H1 (cell line): ENCODE measurements around the gene CST4. TPM values are rescaled to one million over a fixed set of nuclear protein-coding genes. Genes with fewer than 3 reads are reported as not detected.

Experiments used
- CTCF ChIA-PET: fragments of 300-600 bp; sonication (Branson Sonifier 250); formaldehyde crosslinking; loops from one replicate; lab custom pipeline; 2021; ENCODE audit not compliant: partially characterized antibody; lab: Charles Lee
- POLR2A ChIA-PET: fragments of 300-600 bp; sonication (Branson Sonifier 250); formaldehyde crosslinking; loops from one replicate; lab custom pipeline; 2021; ENCODE audit warnings: inconsistent platforms; ENCODE audit not compliant: partially characterized antibody; lab: Charles Lee
- DNase-seq, 2 experiments: peaks; one replicate each; pipeline versions ENCODE4 v3.0.0 to v3.0.0-alpha.2; 2010 to 2022; ENCODE audit warnings: low spot score in 2 of 2, low read depth in 1 of 2, mixed read lengths in 1 of 2
- FAIRE-seq: peaks from 2 replicates; lab custom pipeline; 2011; peaks lifted over from hg19 to GRCh38; lab: Jason Lieb, UNC
- H2AFZ ChIP-seq: 2 replicates; pipeline ENCODE4 v1.8.1; 2012; ENCODE audit warnings: low read length, inconsistent platforms
- H2AK5ac ChIP-seq: 2 replicates; pipeline ENCODE4 v1.6.1; 2013; ENCODE audit warnings: low read depth, low read length
- H2BK120ac ChIP-seq: replicated peaks from 2 replicates; pipeline ENCODE3; 2013; ENCODE audit warnings: low read depth, low read length, inconsistent platforms
- H2BK12ac ChIP-seq: 2 replicates; pipeline ENCODE4 v1.6.1; 2013; ENCODE audit warnings: low read depth, low read length
- H2BK15ac ChIP-seq: 2 replicates; pipeline ENCODE4 v1.6.1; 2013; ENCODE audit warnings: low read length
- H2BK20ac ChIP-seq: 2 replicates; pipeline ENCODE4 v1.6.1; 2013; ENCODE audit warnings: low read length
- H2BK5ac ChIP-seq: 2 replicates; pipeline ENCODE4 v1.6.1; 2013; ENCODE audit warnings: low read depth, low read length
- H3K14ac ChIP-seq: 2 replicates; pipeline ENCODE4 v1.6.1; 2013; ENCODE audit warnings: inconsistent platforms; ENCODE audit not compliant: insufficient read length
- H3K18ac ChIP-seq: 2 replicates; pipeline ENCODE4 v1.6.1; 2013; ENCODE audit warnings: low read length; ENCODE audit errors: extremely low read depth
- H3K23ac ChIP-seq: 2 replicates; pipeline ENCODE4 v1.6.1; 2013; ENCODE audit warnings: inconsistent platforms; ENCODE audit not compliant: insufficient read length
- H3K23me2 ChIP-seq: 2 replicates; pipeline ENCODE4 v1.6.1; 2013; ENCODE audit warnings: low read depth, low read length
- H3K27ac ChIP-seq: 2 replicates; pipeline ENCODE4 v1.6.1; 2011; ENCODE audit warnings: low read depth, low read length, inconsistent platforms
- H3K27me3 ChIP-seq, 4 experiments: replicated peaks in 1 of 4; 1 replicate in 1 of 4; 2 replicates in 3 of 4; pipeline versions ENCODE4 v1.6.1 to v1.8.1; 2011 to 2013; ENCODE audit warnings: low read length in 3 of 4, mild to moderate bottlenecking in 3 of 4, inconsistent platforms in 2 of 4, mixed read lengths in 2 of 4, moderate library complexity in 1 of 4; ENCODE audit not compliant: control insufficient read depth in 3 of 4, insufficient read depth in 3 of 4; ENCODE audit errors: extremely low read depth in 1 of 4
- H3K36me3 ChIP-seq, 4 experiments: 2 replicates each; pipeline versions ENCODE4 v1.6.1 to v1.8.1; 2011 to 2013; ENCODE audit warnings: mild to moderate bottlenecking in 4 of 4, low read length in 3 of 4, moderate library complexity in 2 of 4, control low read depth in 1 of 4, inconsistent platforms in 1 of 4; ENCODE audit not compliant: insufficient read depth in 4 of 4, control insufficient read depth in 2 of 4
- H3K4ac ChIP-seq: replicated peaks from 2 replicates; pipeline ENCODE3; 2013; ENCODE audit warnings: low read length, low read depth, mixed read lengths, inconsistent platforms; ENCODE audit not compliant: insufficient read length
- H3K4me1 ChIP-seq, 4 experiments: replicated peaks in 1 of 4; 1 replicate in 1 of 4; 2 replicates in 3 of 4; pipeline versions ENCODE4 v1.6.1 to v1.8.1; 2011 to 2013; ENCODE audit warnings: low read length in 3 of 4, inconsistent platforms in 2 of 4, mixed read lengths in 1 of 4; ENCODE audit not compliant: insufficient read depth in 4 of 4, control insufficient read depth in 3 of 4
- H3K4me2 ChIP-seq, 2 experiments: 2 replicates each; pipeline versions ENCODE4 v1.6.1 to v1.8.1; 2011 to 2013; ENCODE audit warnings: low read depth in 2 of 2, low read length in 2 of 2, control low read depth in 1 of 2, inconsistent platforms in 1 of 2, mild to moderate bottlenecking in 1 of 2; ENCODE audit not compliant: insufficient read depth in 1 of 2
- H3K4me3 ChIP-seq, 4 experiments: fragments of 200-600, 300-600 bp in 1 of 4; sonication (generic), shearing (Covaris generic), sonication (Bioruptor Twin) in 1 of 4; 2 replicates each; pipeline versions ENCODE4 v1.5.1 to v1.8.1; 2011 to 2016; ENCODE audit warnings: low read length in 4 of 4, low read depth in 3 of 4, control low read depth in 2 of 4, inconsistent platforms in 2 of 4, mild to moderate bottlenecking in 2 of 4, mixed read lengths in 1 of 4, moderate library complexity in 1 of 4; ENCODE audit not compliant: insufficient read depth in 2 of 4; ENCODE audit errors: extremely low read depth in 1 of 4
- H3K56ac ChIP-seq: replicated peaks from 2 replicates; pipeline ENCODE3; 2013; ENCODE audit warnings: low read depth, mild to moderate bottlenecking, mixed read lengths, low read length, inconsistent platforms; ENCODE audit not compliant: insufficient read length
- H3K79me1 ChIP-seq: 2 replicates; pipeline ENCODE4 v1.6.1; 2013; ENCODE audit warnings: low read depth, low read length, control low read depth
- H3K79me2 ChIP-seq, 2 experiments: 2 replicates each; pipeline versions ENCODE4 v1.6.1 to v1.8.1; 2012 to 2013; ENCODE audit warnings: low read length in 2 of 2, mild to moderate bottlenecking in 2 of 2, inconsistent platforms in 1 of 2; ENCODE audit not compliant: insufficient read depth in 2 of 2, control insufficient read depth in 1 of 2
- H3K9ac ChIP-seq, 4 experiments: replicated peaks in 1 of 4; 1 replicate in 1 of 4; 2 replicates in 3 of 4; pipeline versions ENCODE4 v1.6.1 to v1.8.1; 2011 to 2013; ENCODE audit warnings: low read depth in 3 of 4, low read length in 3 of 4, control low read depth in 2 of 4, mild to moderate bottlenecking in 2 of 4, moderate library complexity in 2 of 4, inconsistent platforms in 1 of 4; ENCODE audit errors: extremely low read depth in 1 of 4
- H3K9me3 ChIP-seq, 2 experiments: 2 replicates each; pipeline versions ENCODE4 v1.6.1 to v1.8.1; 2012 to 2013; ENCODE audit warnings: mild to moderate bottlenecking in 2 of 2, moderate library complexity in 2 of 2, control low read depth in 1 of 2, inconsistent platforms in 1 of 2, low read depth in 1 of 2, low read length in 1 of 2, mixed read lengths in 1 of 2; ENCODE audit not compliant: insufficient read depth in 2 of 2
- H4K20me1 ChIP-seq, 2 experiments: replicated peaks in 1 of 2; 2 replicates each; pipeline versions ENCODE3 to v1.8.1; 2011 to 2013; ENCODE audit warnings: inconsistent platforms in 2 of 2, low read length in 2 of 2, mild to moderate bottlenecking in 1 of 2; ENCODE audit not compliant: insufficient read depth in 2 of 2, control insufficient read depth in 1 of 2
- H4K5ac ChIP-seq: 2 replicates; pipeline ENCODE4 v1.6.1; 2013; ENCODE audit warnings: low read length, low read depth, mixed read lengths, inconsistent platforms; ENCODE audit not compliant: insufficient read length
- H4K8ac ChIP-seq: 2 replicates; pipeline ENCODE4 v1.8.0; 2013; ENCODE audit warnings: mild to moderate bottlenecking, moderate library complexity, low read length, inconsistent platforms; ENCODE audit not compliant: insufficient read depth; ENCODE audit errors: extremely low read depth
- H4K91ac ChIP-seq: replicated peaks from 2 replicates; pipeline ENCODE3; 2013; ENCODE audit warnings: low read length, mixed read lengths, inconsistent platforms; ENCODE audit not compliant: insufficient read length
- GABPA ChIP-seq: IDR thresholded peaks from 2 replicates; pipeline ENCODE4 v1.6.1; 2011; ENCODE audit warnings: mild to moderate bottlenecking, low read length, moderate library complexity, borderline replicate concordance; ENCODE audit not compliant: insufficient read depth
- KDM4A ChIP-seq: IDR thresholded peaks from one replicate; pipeline ENCODE4 v1.7.1; 2012; ENCODE audit warnings: low read depth, mild to moderate bottlenecking, moderate library complexity, low read length, inconsistent platforms; ENCODE audit not compliant: severe bottlenecking
- KDM5A ChIP-seq: fragments of 200-600 bp; IDR thresholded peaks from 2 replicates; pipeline ENCODE4 v1.7.1; 2012; ENCODE audit warnings: mild to moderate bottlenecking, low read length, inconsistent platforms, mixed read lengths
- PHF8 ChIP-seq: fragments of 200-600 bp; sonication (generic); conservative IDR thresholded peaks from 2 replicates; pipeline ENCODE4 v1.7.1; 2012; ENCODE audit warnings: low read depth, mild to moderate bottlenecking, inconsistent platforms, low read length, moderate library complexity
- POLR2A ChIP-seq, 2 experiments: IDR thresholded peaks; 1 replicate in 1 of 2; 2 replicates in 1 of 2; pipeline ENCODE4 v1.6.1; 2011; ENCODE audit warnings: low read depth in 2 of 2, low read length in 2 of 2, mild to moderate bottlenecking in 2 of 2; ENCODE audit errors: control extremely low read depth in 1 of 2
- SIX5 ChIP-seq: IDR thresholded peaks from 2 replicates; pipeline ENCODE4 v1.6.1; 2011; ENCODE audit warnings: mild to moderate bottlenecking, low read depth, low read length
- TCF12 ChIP-seq: IDR thresholded peaks from 2 replicates; pipeline ENCODE4 v1.6.1; 2011; ENCODE audit warnings: low read depth, mild to moderate bottlenecking, low read length
- WGBS, 2 experiments: shearing (Covaris generic) in 1 of 2; methylation state at CpG; one replicate each; pipeline versions ENCODE4 v1.1.6 to v1.1.7; 2013 to 2015; ENCODE audit warnings: low lambda C conversion rate in 2 of 2, mixed read lengths in 2 of 2, inconsistent platforms in 1 of 2, low coverage in 1 of 2, missing lambda C conversion rate in 1 of 2; ENCODE audit not compliant: insufficient replicate concordance in 2 of 2, insufficient coverage in 1 of 2, insufficient read length in 1 of 2; ENCODE audit errors: extremely low coverage in 1 of 2, missing lambda C conversion rate in 1 of 2; 5-methylcytosine and 5-hydroxymethylcytosine counted together
- polyA plus RNA-seq, 7 experiments: library from polyadenylated mRNA; depleted of rRNA in 3 of 7; stranded (reverse) in 5 of 7; unstranded in 2 of 7; fragments of >200 nt in 5 of 7; fragments of 200-250 nt in 2 of 7; gene quantifications; 1 replicate in 5 of 7; 2 replicates in 1 of 7; 4 replicates in 1 of 7; pipeline versions ENCODE4 v1.2.1 to v1.2.3, GENCODE V29; 2011 to 2013; ENCODE audit warnings: missing spikeins in 2 of 7, mixed read lengths in 2 of 7
- total RNA-seq: library from RNA; stranded (reverse); fragmentation: NEBNext Ultra II Directional; extraction: Animal tissue kit (Norgen Biotek cat#: 25700); gene quantifications from 2 replicates; pipeline ENCODE4 v1.2.1, GENCODE V29; 2021
- TF ChIP-seq, protein P1 (sequence below): IDR thresholded peaks from 2 replicates; pipeline ENCODE4 v1.6.1; 2012; ENCODE audit warnings: inconsistent platforms
- TF ChIP-seq, protein P2 (sequence below), 3 experiments: IDR thresholded peaks; 1 replicate in 2 of 3; 2 replicates in 1 of 3; pipeline versions ENCODE4 v1.5.1 to v1.6.1; 2011; ENCODE audit warnings: low read length in 3 of 3, mild to moderate bottlenecking in 3 of 3, inconsistent platforms in 2 of 3, low read depth in 1 of 3, moderate library complexity in 1 of 3; ENCODE audit not compliant: insufficient read depth in 1 of 3; ENCODE audit errors: control extremely low read depth in 1 of 3

CST4 gene
- total and polyA plus RNA-seq, 2 of the 8 experiments (the other 6 are each of a cell fraction or from before 2014, with no cell fraction given) = not detected

DNA sequence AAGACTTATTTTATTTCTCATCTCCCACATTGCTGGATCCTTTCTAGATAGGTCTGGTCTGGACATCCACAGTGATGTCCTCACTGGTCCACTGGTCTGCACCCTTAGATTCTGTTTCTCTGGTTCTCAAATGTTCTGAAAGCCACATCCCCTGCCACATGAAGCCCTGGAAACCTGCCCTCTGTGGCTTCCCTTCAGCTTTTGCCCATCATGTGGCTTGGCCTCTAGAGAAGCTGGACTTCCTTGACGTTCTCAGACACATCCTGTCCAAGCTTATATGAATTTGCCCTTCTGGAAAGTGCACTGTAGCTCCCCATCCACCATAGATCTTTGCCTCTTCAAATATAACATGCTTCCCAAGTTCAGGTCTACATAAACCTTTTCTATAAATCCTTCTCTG is 18.5 kb downstream of the CST4 start:
- Histone ChIP-seq H2BK20ac (no peak overlapping the region), H2BK5ac (no peak overlapping the region), H3K18ac (no peak overlapping the region), H3K14ac (no peak overlapping the region), H4K91ac (no peak overlapping the region), H2BK12ac (no peak overlapping the region), H3K9me3 (no peaks in the 10 kb centered on the region), H2AK5ac (no peak overlapping the region), H3K56ac (no peak overlapping the region), H3K79me2 (no peaks in the 10 kb centered on the region), H3K23ac (no peak overlapping the region), H3K79me1 (no peaks in the 10 kb centered on the region), H4K5ac (no peak overlapping the region), H3K4me3 (no peak overlapping the region), H3K9ac (no peak overlapping the region), H4K20me1 (no peaks in the 10 kb centered on the region), H3K4ac (no peak overlapping the region), H2AFZ (no peak overlapping the region), H2BK120ac (no peak overlapping the region), H3K27me3 (no peaks in the 10 kb centered on the region), H3K4me2 (no peak overlapping the region), H2BK15ac (no peak overlapping the region), H3K23me2 (peaks cover 9% of the 10 kb centered on the region; the same call in 1 of the 2 replicates), H3K4me1 (no peaks in the 10 kb centered on the region), H3K27ac (no peak overlapping the region), H3K36me3 (no peaks in the 10 kb centered on the region), H4K8ac (no peak overlapping the region)
- ChIA-PET POLR2A (no interaction called here), CTCF (interaction anchor here (1.0 to 2.2 kb wide), 3 partner anchors 8 to 16 kb away, joined by 3 to 6 read pairs (median 4); no protein-coding TSS in a partner anchor)
- FAIRE-seq (no peak), DNase-seq (no peak)
- TF ChIP-seq SIX5 (no peak), PHF8 (no peak), POLR2A (IDR thresholded peaks at IDR 0.05; ENCODE audit: control extremely low read depth in 1 of 2, low read depth in 2 of 2, low read length in 2 of 2) (no peak), KDM4A (no peak), GABPA (no peak), KDM5A (no peak), TCF12 (no peak)
- TF ChIP-seq, protein P1, sequence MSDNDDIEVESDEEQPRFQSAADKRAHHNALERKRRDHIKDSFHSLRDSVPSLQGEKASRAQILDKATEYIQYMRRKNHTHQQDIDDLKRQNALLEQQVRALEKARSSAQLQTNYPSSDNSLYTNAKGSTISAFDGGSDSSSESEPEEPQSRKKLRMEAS = no peak
- TF ChIP-seq, protein P2, sequence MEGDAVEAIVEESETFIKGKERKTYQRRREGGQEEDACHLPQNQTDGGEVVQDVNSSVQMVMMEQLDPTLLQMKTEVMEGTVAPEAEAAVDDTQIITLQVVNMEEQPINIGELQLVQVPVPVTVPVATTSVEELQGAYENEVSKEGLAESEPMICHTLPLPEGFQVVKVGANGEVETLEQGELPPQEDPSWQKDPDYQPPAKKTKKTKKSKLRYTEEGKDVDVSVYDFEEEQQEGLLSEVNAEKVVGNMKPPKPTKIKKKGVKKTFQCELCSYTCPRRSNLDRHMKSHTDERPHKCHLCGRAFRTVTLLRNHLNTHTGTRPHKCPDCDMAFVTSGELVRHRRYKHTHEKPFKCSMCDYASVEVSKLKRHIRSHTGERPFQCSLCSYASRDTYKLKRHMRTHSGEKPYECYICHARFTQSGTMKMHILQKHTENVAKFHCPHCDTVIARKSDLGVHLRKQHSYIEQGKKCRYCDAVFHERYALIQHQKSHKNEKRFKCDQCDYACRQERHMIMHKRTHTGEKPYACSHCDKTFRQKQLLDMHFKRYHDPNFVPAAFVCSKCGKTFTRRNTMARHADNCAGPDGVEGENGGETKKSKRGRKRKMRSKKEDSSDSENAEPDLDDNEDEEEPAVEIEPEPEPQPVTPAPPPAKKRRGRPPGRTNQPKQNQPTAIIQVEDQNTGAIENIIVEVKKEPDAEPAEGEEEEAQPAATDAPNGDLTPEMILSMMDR (IDR thresholded peaks at IDR 0.05; ENCODE audit: control extremely low read depth in 1 of 3, insufficient read depth in 1 of 3, low read depth in 1 of 3, low read length in 3 of 3) = no peak
- WGBS, 2 experiments = 82% methylated on average over 1 of the region's 1 CpG; no CpG with 5 or more reads in 1 of the 2 experiments
